Glutamatergic neuron (in vitro differentiated cells): Measurements from ENCODE around the gene URAD. TPM values are rescaled to one million over a fixed set of nuclear protein-coding genes. Genes with fewer than 3 reads are reported as not detected.
A peak's percentile ranks its signal among the peaks of the same experiment; 100 is the strongest.
"Not testable (repeated sequence)": the region's sequence is repeated elsewhere in the genome, so short reads cannot be mapped to it uniquely, and the experiment has no call there.

ENCODE experiments used
- DNase-seq: peaks from one replicate; pipeline ENCODE4 v3.0.0; 2022
- H3K27ac Mint-ChIP-seq: one replicate; pipeline ENCODE4 v1.8.0; 2020; ENCODE audit warnings: mild to moderate bottlenecking, mixed read lengths, inconsistent platforms; ENCODE audit not compliant: unreplicated experiment
- H3K27me3 Mint-ChIP-seq: one replicate; pipeline ENCODE4 v1.8.0; 2020; ENCODE audit warnings: mild to moderate bottlenecking, moderate library complexity, mixed read lengths, inconsistent platforms; ENCODE audit not compliant: unreplicated experiment
- H3K36me3 Mint-ChIP-seq: one replicate; pipeline ENCODE4 v1.8.0; 2020; ENCODE audit warnings: mild to moderate bottlenecking, mixed read lengths, inconsistent platforms; ENCODE audit not compliant: unreplicated experiment
- H3K4me1 Mint-ChIP-seq: one replicate; pipeline ENCODE4 v1.8.0; 2020; ENCODE audit warnings: mild to moderate bottlenecking, low read depth, mixed read lengths, inconsistent platforms; ENCODE audit not compliant: unreplicated experiment
- H3K4me3 Mint-ChIP-seq: one replicate; pipeline ENCODE4 v1.8.0; 2020; ENCODE audit warnings: mild to moderate bottlenecking, mixed read lengths, inconsistent platforms; ENCODE audit not compliant: unreplicated experiment
- H3K9me3 Mint-ChIP-seq: one replicate; pipeline ENCODE4 v1.8.0; 2020; ENCODE audit warnings: mild to moderate bottlenecking, moderate library complexity, mixed read lengths, inconsistent platforms; ENCODE audit not compliant: unreplicated experiment
- CTCF ChIP-seq: fragments of 200-600 bp; sonication (generic); IDR thresholded peaks from one replicate; pipeline ENCODE4 v1.5.0; 2021; ENCODE audit not compliant: partially characterized antibody, unreplicated experiment
- total RNA-seq: library from RNA; stranded (reverse); fragmentation: NEBNext Ultra II Directional; extraction: Animal tissue kit (Norgen Biotek cat#: 25700); gene quantifications from one replicate; pipeline ENCODE4 v1.2.1, GENCODE V29; 2021; ENCODE audit not compliant: unreplicated experiment

Gene URAD
- total RNA-seq, 1 donor from 2014 or later: not detected

- no peak for DNase-seq
- Mint-ChIP-seq H3K9me3 (peaks cover 20% of the 10 kb centered on the region), H3K27me3 (peaks cover 42% of the 10 kb centered on the region), H3K4me1 (peaks cover 7% of the 10 kb centered on the region), H3K36me3 (no peaks in the 10 kb centered on the region), H3K4me3 (peak overlapping the region; percentile 20), H3K27ac (peak overlapping the region; percentile 17)
- TF ChIP-seq CTCF: no peak
Measured at GRCh38 chr13:27965343-27965739, 23.2 kb downstream of the URAD start.

GRCh38 chr13:27964741-27965323 is 23.7 kb downstream of the URAD start:
- H3K27me3 Mint-ChIP-seq: peaks cover 45% of the 10 kb centered on the region
- peaks cover 20% of the 10 kb centered on the region for H3K9me3 Mint-ChIP-seq
- no peaks in the 10 kb centered on the region for H3K36me3 Mint-ChIP-seq
- H3K4me3 Mint-ChIP-seq: no peak overlapping the region
- peak overlapping the region; percentile 17 for H3K27ac Mint-ChIP-seq
- no peak for TF ChIP-seq CTCF
- no peak for DNase-seq
- peaks cover 7% of the 10 kb centered on the region for H3K4me1 Mint-ChIP-seq

GRCh38 chr13:27964206-27964605 is 24.3 kb downstream of the URAD start:
- not testable (repeated sequence) for H3K27ac Mint-ChIP-seq, H3K4me1 Mint-ChIP-seq, H3K4me3 Mint-ChIP-seq, H3K36me3 Mint-ChIP-seq, DNase-seq
- peaks cover 17% of the 10 kb centered on the region for H3K9me3 Mint-ChIP-seq
- H3K27me3 Mint-ChIP-seq: peaks cover 42% of the 10 kb centered on the region

GRCh38 chr13:27963491-27963890 is 25.0 kb downstream of the URAD start:
- no peaks in the 10 kb centered on the region for H3K36me3 Mint-ChIP-seq
- no peak for DNase-seq
- no peak overlapping the region for H3K27ac Mint-ChIP-seq
- H3K4me1 Mint-ChIP-seq: peaks cover 7% of the 10 kb centered on the region
- peaks cover 42% of the 10 kb centered on the region for H3K27me3 Mint-ChIP-seq
- peaks cover 17% of the 10 kb centered on the region for H3K9me3 Mint-ChIP-seq
- H3K4me3 Mint-ChIP-seq: no peak overlapping the region
- no peak for TF ChIP-seq CTCF

GRCh38 chr13:27962982-27963381 is 25.5 kb downstream of the URAD start:
- TF ChIP-seq CTCF: no peak
- no peak for DNase-seq
- Mint-ChIP-seq H3K36me3 (no peaks in the 10 kb centered on the region), H3K27ac (no peak overlapping the region), H3K27me3 (peaks cover 44% of the 10 kb centered on the region), H3K4me1 (peaks cover 6% of the 10 kb centered on the region), H3K4me3 (no peak overlapping the region), H3K9me3 (peaks cover 16% of the 10 kb centered on the region)
